Measurements from ENCODE around the gene SAMD8. TPM values are rescaled to one million over a fixed set of nuclear protein-coding genes. Genes with fewer than 3 reads are reported as not detected.

Gene SAMD8
- total and polyA plus RNA-seq, 2 of the 8 experiments (the other 6 are each of a cell fraction or from before 2014, with no cell fraction given), result 11.7 to 20.9 TPM

DNA sequence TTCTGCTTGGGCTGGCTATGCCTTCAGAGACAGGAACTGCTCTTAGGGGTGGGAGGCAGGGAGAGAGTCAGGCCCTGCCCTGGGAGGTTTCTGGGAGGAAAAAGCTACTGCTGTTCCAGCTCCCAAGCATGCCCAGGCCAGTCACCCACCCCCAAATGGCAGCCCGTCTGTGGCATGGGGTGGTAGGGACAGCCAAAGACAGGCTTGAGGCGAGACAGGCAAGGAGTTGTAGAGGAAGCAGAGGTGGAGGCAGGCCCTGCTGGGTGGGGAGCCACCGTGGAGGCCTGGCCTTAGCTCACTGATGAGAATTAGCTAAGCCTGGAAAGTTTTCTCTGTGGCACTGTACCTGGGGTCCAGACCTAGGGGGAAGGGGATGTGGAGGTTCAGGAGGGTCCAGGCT lies 6.6 kb upstream of the SAMD8 start:
- no peaks in the 10 kb centered on the region for H3K79me2 ChIP-seq (ENCODE audit: control insufficient read depth in 1 of 2, insufficient read depth in 2 of 2, low read length in 2 of 2)
- no peak overlapping the region for H3K23ac ChIP-seq (ENCODE audit: insufficient read length)
- FAIRE-seq (no peak), DNase-seq (ENCODE audit: low read depth in 1 of 2, low spot score in 2 of 2) (no peak)
- 0 out of 2 replicates have a peak overlapping the region, but pooled peaks have one; percentile 65 for H3K18ac ChIP-seq (ENCODE audit: extremely low read depth, low read length)
- H3K9me3 ChIP-seq (ENCODE audit: insufficient read depth in 2 of 2, low read depth in 1 of 2, low read length in 1 of 2), result no peaks in the 10 kb centered on the region
- H3K4me3 ChIP-seq (ENCODE audit: extremely low read depth in 1 of 4, insufficient read depth in 2 of 4, low read depth in 3 of 4, low read length in 4 of 4), result no peak overlapping the region
- peak overlapping the region; percentile 9 for H3K56ac ChIP-seq (replicated peaks; ENCODE audit: insufficient read length, low read depth, low read length)
- no peak overlapping the region for H3K9ac ChIP-seq (replicated peaks in 1 of 4; ENCODE audit: extremely low read depth in 1 of 4, low read depth in 3 of 4, low read length in 3 of 4)
- H4K5ac ChIP-seq (ENCODE audit: insufficient read length, low read depth, low read length), result no peak overlapping the region
- POLR2A ChIA-PET (ENCODE audit: partially characterized antibody), result interaction anchor here (0.6 kb wide), 1 partner anchor 16 kb away, joined by 3 read pairs; no protein-coding TSS in a partner anchor
- H2BK5ac ChIP-seq (ENCODE audit: low read depth, low read length), result peak overlapping the region; percentile 93; the same call in 1 of the 2 replicates
- no peaks in the 10 kb centered on the region for H3K23me2 ChIP-seq (ENCODE audit: low read depth, low read length)
- no peak overlapping the region for H2BK20ac ChIP-seq (ENCODE audit: low read length)
- no peak overlapping the region for H3K14ac ChIP-seq (ENCODE audit: insufficient read length)
- peak overlapping the region; percentile 36 for H3K4ac ChIP-seq (replicated peaks; ENCODE audit: insufficient read length, low read depth, low read length)
- H3K36me3 ChIP-seq (ENCODE audit: control insufficient read depth in 2 of 4, insufficient read depth in 4 of 4, low read length in 3 of 4), result no peaks in the 10 kb centered on the region
- H4K91ac ChIP-seq (replicated peaks; ENCODE audit: insufficient read length, low read length), result peak overlapping the region; percentile 44
- H3K4me1 ChIP-seq (replicated peaks in 1 of 4; ENCODE audit: control insufficient read depth in 3 of 4, insufficient read depth in 4 of 4, low read length in 3 of 4), result peaks cover 0 to 23% (median 16%) of the 10 kb centered on the region in 4 experiments; a peak in 6 of 7 replicates
- H4K8ac ChIP-seq (ENCODE audit: extremely low read depth, insufficient read depth, low read length), result 0 out of 2 replicates have a peak overlapping the region, but pooled peaks have one; percentile 5
- H3K27me3 ChIP-seq (replicated peaks in 1 of 4; ENCODE audit: control insufficient read depth in 3 of 4, extremely low read depth in 1 of 4, insufficient read depth in 3 of 4, low read length in 3 of 4), result no peaks in the 10 kb centered on the region
- TF ChIP-seq NRF1 (IDR thresholded peaks at IDR 0.05; ENCODE audit: low read depth, low read length) (no peak), PHF8 (conservative IDR thresholded peaks at IDR 0.05; ENCODE audit: low read depth, low read length) (no peak), KDM4A (IDR thresholded peaks at IDR 0.05; ENCODE audit: low read depth, low read length, severe bottlenecking) (peak; percentile 6)
- CTCF ChIA-PET (ENCODE audit: partially characterized antibody), result interaction anchor here (0.8 to 3.9 kb wide), 5 partner anchors 25 to 682 kb away, joined by 3 to 13 read pairs (median 3); partner anchors contain the start of gene COMTD1
- no peak overlapping the region for H2BK15ac ChIP-seq (ENCODE audit: low read length)
- H3K27ac ChIP-seq (ENCODE audit: low read depth, low read length), result no peak overlapping the region
- WGBS, 2 experiments (ENCODE audit: extremely low coverage in 1 of 2, insufficient coverage in 1 of 2, insufficient read length in 1 of 2, insufficient replicate concordance in 2 of 2, low coverage in 1 of 2, low lambda C conversion rate in 2 of 2, missing lambda C conversion rate in 1 of 2), result 89% methylated on average over 3 of the region's 3 CpGs; no CpG with 5 or more reads in 1 of the 2 experiments
- H2AK5ac ChIP-seq (ENCODE audit: low read depth, low read length), result no peak overlapping the region
- H3K4me2 ChIP-seq (ENCODE audit: insufficient read depth in 1 of 2, low read depth in 2 of 2, low read length in 2 of 2), result no peak overlapping the region
- H2BK12ac ChIP-seq (ENCODE audit: low read depth, low read length), result 0 out of 2 replicates have a peak overlapping the region, but pooled peaks have one; percentile 30
- peak overlapping the region; percentile 52; the same call in 1 of the 2 replicates for H2AFZ ChIP-seq (ENCODE audit: low read length)
- no peaks in the 10 kb centered on the region; the same call in 1 of the 2 replicates for H3K79me1 ChIP-seq (ENCODE audit: low read depth, low read length)
- H2BK120ac ChIP-seq (replicated peaks; ENCODE audit: low read depth, low read length), result no peak overlapping the region
- H4K20me1 ChIP-seq (replicated peaks in 1 of 2; ENCODE audit: control insufficient read depth in 1 of 2, insufficient read depth in 2 of 2, low read length in 2 of 2), result no peaks in the 10 kb centered on the region

All from H1 (cell line).